ELF-1 (cell line): ENCODE measurements around the gene TWSG1.
"Not testable (repeated sequence)": the region's sequence is repeated elsewhere in the genome, so short reads cannot be mapped to it uniquely, and the experiment has no call there.

ENCODE experiments used
- DNase-seq: peaks from one replicate; pipeline ENCODE4 v3.0.0-alpha.2; 2016; ENCODE audit warnings: low read depth, low spot score

Gene TWSG1

DNA sequence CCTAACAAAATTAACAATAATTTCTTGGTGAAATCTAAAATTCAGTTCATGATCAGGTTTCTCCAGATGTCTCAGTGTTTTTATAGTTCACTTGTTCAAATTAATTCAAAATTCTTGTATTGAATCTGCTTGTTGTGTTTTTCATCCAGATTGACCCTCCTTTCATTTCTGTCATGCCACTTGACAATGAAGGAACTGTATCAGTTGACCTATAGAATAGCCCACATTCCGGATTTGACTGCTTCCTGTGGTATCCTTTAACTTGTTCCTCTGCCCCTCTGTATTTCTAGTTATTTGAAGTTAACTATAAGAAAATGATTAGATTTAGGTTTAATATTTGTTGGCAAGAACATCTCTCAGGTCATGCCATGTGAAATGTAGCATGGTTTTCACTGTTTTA is 53.3 kb downstream of the TWSG1 start:
- DNase-seq, result no peak

DNA sequence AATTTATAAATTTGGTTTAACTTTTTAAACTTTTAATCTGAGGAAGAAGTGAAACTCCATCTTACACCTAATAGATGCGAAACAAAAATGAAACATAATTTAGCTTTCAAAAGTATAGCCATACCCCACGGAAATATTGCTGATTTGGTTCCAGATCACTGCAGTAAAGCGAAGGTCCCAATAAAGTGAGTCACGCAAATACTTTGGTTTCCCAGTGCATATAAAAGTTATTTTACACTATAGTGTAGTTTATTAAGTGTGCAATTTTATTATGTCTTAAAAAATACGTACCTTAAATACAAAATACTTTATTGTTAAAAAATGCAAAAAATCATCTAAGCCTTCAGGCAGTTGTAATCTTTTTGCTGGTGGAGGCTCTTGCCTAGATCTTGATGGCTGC is 55.1 kb downstream of the TWSG1 start:
- no peak for DNase-seq

DNA sequence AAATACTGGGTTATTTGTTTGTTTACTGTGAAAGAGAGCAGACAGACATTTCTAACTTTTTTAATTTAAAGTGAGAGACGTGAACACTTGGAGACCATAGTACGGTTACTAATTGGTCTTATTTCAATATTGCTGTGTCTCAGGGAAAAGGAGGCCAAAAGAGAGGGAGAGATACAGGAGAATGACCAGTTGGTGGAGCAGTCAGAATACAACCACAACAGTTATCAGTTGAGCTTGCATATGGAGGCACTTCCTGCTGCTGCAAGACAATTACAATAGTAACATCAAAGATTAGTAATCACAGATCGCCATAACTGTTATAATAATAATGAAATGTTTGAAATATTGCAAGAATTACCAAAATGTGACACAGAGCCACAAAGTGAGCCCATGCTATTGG is 58.2 kb downstream of the TWSG1 start:
- DNase-seq, result no peak

DNA sequence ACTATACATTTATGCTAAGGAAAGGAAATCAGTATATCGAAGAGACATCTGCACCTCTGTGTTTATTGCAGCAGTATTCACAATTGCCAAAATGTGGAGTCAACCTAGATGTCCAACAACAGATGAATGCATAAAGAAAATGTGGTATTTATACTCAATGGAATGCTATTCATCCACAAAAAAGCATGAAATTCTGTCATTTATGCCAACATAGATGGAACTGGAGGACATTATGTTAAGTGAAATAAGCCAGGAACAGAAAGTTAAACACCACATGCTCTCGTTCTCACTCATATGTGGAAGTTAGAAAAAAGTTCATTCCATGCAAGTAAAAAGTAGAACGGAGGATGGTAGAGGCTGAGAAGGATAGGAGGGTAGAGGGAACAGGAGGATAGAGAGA is 59.5 kb downstream of the TWSG1 start:
- DNase-seq, result no peak

DNA sequence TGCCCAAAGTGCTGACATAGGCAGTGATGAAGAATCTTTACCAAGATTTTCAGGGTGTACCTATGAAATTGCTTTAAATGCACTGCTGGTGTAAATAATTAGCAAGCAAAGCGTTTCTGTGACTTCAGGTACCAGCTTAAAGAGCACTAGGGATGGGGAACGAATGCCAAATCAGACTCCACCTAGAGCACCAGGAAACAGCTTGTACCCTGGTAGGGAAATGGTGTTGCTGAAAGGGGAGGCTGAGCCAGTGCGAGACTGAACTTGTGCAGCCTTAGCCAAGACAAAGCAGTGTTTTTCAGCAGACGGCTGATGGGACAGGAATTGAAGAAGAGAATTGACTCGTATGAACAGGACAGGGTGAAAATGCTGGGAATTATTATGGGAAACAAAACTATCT is 65.6 kb downstream of the TWSG1 start:
- no peak for DNase-seq

DNA sequence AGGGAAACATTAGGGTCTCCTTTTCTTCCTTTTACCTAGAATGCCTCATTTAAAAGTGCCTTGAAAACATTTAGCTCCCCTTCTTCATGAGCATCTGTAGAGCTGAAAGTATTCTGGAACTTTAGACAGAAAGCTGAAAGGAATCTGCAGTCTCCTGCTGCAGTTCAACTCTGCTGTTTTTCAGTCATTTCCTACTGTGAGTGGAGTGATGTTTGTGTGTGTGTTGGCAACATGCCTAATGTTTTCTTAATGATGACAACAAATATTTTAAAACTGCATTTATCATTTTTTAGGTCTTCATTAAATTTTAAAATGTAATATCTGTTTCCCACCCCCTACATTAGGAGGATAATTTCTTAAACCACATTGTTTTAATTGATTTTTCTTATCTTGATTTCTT is 66.6 kb downstream of the TWSG1 start:
- no peak for DNase-seq

DNA sequence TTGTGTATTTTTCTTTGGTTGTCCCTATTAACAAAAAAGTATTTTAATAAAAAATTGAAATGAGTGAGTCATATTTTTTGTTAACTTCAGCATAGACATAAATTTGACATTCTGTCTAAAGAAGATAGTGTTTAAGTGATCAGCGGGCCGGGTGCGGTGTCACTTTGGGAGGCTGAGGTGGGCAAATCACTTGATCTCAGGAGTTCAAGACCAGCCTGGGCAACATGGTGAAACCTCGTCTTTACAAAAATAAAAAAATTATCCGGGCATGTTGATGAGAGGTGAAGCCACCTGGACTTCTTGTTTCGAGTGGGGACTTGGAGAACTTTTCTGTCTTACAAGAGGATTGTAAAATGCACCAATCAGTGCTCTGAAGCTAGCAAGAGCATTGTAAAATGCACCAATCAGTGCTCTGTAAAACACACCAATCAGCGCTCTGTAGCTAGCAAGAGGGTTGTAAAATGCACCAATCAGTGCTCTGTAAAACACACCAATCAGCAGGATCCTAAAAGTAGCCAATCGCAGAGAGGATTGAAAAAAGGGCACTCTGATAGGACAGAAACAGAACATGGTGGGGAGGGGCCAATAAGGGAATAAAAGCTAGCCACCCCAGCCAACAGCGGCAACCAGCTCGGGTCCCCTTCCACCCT is 67.9 kb downstream of the TWSG1 start:
- DNase-seq, result not testable (repeated sequence)

DNA sequence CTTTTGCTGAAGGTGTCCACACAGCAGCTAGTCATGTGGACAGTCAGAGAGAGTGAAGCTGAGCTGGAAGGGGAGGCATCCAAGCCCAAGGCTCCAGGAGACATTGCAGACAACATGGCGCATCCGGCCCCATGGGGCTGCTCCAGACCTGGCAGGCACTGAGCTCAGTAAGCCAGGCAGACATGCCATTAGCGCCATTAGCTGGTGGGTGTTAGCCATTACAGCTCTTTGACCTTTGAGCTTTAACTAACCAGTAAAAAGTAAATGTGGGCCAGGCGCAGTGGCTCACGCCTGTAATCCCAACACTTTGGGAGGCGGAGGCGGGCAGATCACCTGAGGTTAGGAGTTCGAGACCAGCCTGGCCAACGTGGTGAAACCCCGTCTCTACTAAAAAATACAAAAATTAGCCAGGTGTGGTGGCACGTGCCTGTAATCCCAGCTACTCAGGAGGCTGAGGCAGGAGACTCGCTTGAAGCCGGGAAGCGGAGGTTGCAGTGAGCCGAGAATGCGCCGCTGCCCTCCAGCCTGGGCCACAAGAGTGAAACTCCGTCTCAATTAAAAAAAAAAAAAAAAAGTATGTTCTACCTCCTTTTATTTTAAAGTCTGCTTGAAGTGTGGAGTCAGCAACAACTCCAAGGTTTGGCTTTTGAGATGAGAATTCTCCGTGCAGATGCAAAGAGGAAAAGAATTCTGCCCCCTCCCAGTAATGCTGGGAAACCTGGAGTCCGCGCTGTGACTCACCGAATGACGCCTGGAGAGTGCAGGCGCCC is 69.4 kb downstream of the TWSG1 start:
- DNase-seq, result peak; percentile 57

DNA sequence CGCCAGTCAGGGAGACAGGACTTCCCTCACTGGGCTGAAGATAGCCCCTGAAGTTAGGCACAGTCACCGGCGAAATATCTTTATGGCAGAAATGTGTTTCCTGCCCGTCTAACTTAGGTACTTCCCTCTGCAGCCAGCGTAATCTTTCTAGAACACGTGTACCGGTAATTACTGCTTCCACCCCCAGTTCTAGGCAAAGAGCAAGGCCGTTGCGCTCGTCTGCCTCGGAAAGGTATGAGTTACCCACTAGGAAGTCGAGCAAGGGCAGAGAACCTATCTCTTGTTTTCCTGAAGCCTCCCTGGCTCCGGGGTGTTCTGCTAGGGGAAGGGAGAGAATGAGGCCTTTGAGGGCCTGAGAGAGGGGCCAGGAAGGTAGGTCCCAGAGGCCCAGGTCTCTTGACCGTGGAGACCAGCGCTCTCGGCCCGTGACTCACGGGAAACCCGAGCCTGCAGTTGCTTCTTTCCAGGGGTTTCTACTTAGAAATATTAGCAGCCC is 70.0 kb downstream of the TWSG1 start:
- DNase-seq, result peak; percentile 59

DNA sequence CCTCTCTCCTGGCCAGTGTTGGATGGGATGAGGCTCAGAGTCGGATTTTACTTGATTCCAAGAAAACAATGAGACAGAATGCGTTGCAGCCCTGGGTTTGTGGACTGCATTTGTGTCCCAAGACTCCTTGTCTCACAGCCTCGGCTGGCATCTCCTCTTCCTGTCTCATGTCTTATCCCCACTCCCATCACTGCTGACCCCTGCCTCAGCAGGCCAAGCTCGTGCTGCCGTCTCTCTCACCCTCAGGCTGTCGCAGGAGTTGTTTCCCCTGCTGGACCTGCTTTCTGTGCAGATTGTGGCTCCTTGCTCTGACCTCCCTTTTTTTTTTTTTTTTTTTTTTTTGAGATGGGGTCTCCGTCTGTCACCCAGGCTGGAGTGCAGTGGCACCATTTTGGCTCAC is 70.6 kb downstream of the TWSG1 start:
- DNase-seq, result peak; percentile 77

DNA sequence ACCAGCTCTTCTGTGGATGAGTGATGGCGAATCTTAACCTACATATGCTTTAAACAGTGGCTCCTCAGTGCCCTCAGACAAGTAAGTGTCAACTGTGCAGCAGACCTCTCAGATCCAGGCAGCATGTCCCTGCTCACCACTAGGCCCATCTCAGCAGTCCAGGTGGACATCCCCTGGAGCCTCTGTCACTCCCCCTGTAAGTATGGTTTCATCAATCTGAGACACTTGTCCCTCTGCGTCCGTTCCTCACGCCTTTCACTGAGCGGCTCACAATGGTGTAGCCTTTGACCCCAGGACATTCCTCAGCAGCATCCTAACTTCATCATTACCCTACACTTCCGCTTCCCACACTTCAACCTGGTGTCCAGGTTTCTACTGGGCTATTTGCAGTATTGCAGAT is 71.4 kb downstream of the TWSG1 start:
- no peak for DNase-seq

DNA sequence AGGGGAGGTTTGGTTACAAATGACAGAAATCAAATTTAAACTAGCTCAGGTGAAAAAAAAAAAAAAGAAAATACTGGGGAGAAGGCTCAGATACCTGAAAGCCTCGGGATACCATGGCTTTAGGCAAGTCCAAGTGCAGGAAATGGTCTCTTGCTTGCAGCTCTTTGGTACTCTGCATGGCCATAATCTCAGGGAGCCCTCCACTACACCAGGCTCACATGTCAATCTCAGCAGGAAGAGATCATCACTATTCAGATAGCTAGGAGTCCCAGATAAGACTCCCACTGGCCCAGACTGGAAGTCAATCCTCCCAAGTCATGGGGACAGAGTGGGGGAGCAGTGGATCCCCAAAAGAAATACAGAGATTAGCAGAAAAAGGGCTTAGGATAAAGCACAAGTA is 75.9 kb downstream of the TWSG1 start:
- DNase-seq, result no peak

DNA sequence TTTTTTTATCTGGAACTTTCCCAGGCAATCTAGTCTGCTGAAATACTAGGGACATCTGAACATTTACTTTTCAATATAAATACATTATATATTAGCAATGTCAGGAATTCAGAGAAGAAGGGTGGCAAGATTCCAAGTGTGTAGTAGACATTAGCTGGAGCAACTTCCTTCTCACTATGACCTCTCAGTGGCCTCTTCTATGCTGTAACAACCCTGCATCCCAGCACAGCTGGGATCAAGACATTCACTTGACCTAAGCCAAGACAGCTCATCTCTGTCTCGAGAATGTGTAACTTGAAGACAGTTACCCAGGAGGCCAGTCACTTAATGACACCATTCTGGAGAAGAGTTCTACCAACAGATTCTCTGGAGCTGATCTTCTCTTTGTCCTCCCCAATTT is 79.0 kb downstream of the TWSG1 start:
- no peak for DNase-seq

DNA sequence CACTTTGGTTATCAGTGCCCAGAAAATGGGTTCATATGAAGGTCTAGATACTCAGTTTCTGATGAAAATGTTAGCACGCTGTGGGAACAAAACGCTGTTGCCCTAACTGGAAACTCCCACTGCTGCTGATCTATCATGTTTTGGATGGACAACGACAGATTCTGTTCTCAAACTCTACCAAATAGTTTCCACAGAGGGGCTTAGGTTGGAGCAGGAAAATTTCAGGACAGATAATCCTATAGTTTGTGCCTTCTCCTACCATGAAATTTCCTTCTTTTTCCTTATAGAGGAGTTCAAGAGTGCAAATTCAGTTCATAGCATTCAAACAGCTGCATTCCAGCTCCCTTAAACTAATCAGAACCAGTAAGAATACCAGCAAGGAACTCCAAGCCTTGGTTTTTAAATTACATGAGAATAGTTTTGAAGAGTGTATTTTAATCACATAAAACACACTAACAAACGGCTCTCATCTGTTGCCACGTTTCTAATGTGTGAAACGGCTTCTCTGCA is 82.0 kb downstream of the TWSG1 start:
- no peak for DNase-seq

DNA sequence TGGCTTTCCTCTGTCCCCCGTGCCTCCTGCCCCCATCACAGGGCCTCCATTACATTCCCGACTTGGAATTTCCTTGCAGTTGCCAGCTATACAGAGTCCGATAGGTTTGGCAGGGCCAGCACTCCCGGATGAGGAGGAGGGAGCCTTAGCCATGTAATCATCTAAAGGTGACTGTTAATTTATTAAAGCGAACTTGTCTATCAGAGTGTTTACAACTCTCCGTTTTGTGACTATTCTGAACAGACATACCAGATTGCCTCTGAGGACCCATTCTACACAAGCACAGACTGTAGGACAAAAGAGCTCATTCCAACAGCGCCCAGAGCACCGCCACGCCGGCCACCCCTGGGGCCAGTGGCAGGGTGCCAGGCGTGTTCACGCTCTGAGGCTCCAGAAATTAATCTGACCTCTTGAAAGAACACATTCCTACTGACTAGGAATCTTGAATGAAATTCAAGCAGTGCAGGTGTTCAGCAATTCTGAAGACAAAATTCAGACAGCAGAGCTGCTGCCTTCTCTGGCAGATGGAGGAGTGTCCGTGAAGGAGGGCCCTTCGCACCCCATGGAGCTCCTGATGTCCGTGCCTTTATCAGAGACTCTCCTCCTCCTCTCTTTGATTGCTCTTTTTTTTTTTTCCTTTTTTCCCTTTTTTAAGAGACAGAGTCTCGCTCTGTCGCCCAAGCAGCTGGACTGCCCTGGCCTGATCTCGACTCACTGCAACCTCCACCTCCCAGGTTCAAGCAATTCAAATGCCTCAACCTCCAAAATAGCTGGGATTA is 82.7 kb downstream of the TWSG1 start:
- DNase-seq, result peak; percentile 34

DNA sequence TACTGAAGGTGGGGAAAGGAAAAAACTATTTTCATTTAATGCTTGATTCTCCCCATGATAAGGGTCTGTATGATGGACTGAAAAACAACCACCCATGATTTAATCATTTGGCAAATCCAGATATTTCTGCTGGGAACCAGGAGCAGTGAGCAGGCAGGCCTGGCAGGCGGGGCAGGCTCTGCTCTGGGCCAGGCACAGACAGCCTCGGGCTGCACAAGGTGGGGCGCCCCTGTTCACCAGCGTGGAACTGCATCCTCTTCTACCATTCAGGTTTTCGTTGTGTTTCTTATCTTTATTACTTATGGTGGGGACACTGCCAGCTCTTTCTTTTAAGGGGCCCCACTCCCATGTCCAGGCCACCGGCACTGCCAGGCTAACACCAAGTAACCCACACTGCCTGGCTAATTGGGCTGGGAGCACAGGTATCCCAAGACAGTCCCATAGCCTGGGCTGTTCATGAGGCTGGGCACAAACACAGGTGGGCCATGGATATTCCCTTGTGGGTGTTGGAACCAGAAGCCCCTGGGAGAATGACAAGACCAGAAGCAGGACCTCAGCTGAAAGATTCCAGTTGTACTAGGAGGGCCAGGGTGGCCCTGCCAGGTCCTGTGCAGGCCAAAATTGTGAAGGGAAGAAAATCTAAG is 83.6 kb downstream of the TWSG1 start:
- no peak for DNase-seq

DNA sequence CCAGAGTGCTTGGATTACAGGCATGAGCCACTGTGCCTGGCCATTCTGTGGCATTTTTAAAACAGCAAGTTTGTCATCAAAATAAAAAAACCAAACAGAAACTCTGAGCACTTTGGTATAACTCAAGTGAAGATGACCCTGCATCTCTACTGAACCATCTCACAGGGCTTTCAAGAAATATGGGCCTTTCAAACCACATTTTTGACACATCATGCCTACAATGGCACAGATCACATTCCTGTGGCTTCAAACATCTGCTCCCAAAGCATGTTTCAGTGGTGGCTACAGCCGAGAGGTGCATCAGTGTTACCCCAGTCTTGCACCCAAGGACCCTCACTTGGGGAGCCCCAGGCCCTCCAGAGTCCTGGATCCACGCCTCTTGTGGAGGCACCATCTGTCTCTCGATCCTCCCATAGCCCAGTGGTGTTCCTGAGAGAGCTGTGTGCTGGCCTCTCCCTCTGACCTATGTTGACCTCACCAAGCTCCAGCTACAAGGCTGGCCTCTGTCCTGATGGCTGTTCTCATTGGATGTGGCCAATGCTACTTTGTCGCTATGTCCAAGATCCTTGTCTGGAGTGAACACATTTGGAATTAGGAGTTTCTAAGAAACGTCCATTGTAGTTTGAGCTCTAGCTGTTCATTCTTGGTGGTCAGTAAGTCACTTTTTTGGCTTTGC is 85.5 kb downstream of the TWSG1 start:
- DNase-seq, result no peak

DNA sequence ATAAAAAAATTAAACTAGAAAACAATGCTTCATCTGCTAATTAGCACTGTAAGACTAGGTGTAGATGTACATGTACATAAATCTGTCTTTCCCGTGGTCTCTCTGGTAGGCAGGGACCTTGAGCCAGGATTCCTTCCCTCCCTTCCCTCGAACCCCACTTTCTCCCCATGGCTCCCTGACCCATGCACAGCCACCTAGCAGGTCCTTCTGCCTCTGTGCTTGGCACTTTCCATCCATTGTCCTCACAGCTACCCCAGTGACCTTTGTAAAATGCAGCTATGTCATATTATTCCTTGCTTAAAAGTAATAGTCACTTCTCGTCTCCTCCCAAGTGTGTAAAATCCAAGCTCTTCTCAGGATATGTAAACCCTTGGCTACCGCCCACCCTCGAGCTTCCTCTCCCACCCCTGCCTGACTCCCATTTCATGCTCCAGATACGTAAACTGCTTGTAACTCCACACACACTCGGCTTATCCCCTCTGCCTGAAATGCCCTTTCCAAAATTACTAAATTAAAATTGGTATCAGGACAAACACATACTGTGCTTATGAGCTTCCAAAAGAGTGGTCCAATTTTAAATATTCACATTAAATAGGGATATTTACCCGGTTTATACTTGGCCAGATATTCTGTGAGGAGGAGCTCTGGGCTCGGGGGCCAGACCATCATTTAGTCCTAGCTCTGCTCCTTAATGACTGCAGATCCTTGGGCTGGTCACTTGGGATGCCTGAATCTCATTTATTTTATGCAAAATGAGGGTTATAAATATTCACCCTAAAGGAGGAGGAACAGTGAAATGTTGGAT is 86.7 kb downstream of the TWSG1 start:
- DNase-seq, result no peak

DNA sequence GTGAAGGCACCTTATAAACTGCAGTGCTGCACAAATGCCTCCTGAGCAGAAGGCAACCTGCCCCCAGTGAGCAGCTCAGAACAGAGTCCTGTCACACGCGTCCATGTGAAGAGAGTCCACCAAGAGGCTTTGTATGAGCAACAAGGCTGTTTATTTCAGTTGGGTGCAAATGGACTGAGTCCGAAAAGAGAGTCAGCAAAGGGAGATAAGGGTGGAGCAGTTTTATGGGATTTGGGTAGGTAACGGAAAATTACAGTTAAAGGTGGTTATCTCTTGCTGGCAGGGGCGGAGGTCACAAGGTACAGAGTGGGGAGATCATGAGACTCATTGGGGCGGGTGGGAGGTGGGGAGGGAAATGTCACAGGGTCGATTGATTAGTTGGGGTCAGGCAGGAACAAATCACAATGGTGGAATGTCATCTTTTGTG is 87.3 kb downstream of the TWSG1 start:
- no peak for DNase-seq

DNA sequence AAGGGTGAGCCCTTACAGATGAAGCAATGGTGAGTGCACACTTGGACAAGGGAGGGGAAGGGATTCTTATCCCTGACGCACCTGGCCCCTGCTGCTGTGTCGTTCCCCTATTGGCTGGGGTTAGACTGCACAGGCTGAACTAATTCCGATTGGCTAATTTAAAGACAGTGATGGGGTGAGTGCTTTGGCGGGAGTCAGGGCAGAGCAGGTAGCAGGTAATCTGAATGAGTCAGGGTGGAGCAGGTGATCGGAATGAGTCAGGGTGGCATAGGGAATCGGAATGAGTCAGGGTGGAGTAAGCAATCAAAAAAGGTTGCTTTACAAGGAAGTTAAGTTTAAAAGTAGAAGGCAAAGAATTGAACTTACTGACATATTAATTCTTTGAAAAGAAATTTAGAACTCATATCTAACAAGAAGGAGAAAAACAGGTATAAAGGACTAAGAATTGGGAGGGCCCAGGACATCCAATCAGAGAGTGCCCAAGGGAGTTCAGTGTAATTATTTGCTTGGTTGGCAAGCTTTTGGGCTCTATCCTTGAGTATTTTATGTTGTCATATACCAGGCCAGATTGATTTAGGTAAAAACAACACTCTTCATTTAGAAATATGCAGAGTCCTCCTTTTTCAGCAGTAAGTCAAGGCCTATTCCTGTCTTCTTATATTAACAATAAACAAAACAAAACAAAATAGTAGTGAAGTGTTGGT is 88.4 kb downstream of the TWSG1 start:
- no peak for DNase-seq
